Astrocyte of the spinal cord (primary cell): Measurements from ENCODE around the gene PLEKHH1.
A peak's percentile ranks its signal among the peaks of the same experiment; 100 is the strongest.
"Not testable (repeated sequence)": the region's sequence is repeated elsewhere in the genome, so short reads cannot be mapped to it uniquely, and the experiment has no call there.

ENCODE experiments used
- DNase-seq: peaks from one replicate; pipeline ENCODE4 v3.0.0; 2011; ENCODE audit warnings: low read depth, low spot score
- H3K4me3 ChIP-seq: 2 replicates; pipeline ENCODE4 v1.5.1; 2011; ENCODE audit warnings: low read depth, mild to moderate bottlenecking, low read length, moderate library complexity
- in situ Hi-C: cut with HindIII; loops from 2 replicates; pipeline ENCODE4 v1.10.0; 2017; ENCODE audit warnings: low sequenced_read_pairs
- TF ChIP-seq, protein P1 (sequence below): IDR thresholded peaks from 2 replicates; pipeline ENCODE4 v1.5.1; 2012; ENCODE audit warnings: low read depth, mild to moderate bottlenecking, low read length, inconsistent platforms

PLEKHH1 gene

DNA sequence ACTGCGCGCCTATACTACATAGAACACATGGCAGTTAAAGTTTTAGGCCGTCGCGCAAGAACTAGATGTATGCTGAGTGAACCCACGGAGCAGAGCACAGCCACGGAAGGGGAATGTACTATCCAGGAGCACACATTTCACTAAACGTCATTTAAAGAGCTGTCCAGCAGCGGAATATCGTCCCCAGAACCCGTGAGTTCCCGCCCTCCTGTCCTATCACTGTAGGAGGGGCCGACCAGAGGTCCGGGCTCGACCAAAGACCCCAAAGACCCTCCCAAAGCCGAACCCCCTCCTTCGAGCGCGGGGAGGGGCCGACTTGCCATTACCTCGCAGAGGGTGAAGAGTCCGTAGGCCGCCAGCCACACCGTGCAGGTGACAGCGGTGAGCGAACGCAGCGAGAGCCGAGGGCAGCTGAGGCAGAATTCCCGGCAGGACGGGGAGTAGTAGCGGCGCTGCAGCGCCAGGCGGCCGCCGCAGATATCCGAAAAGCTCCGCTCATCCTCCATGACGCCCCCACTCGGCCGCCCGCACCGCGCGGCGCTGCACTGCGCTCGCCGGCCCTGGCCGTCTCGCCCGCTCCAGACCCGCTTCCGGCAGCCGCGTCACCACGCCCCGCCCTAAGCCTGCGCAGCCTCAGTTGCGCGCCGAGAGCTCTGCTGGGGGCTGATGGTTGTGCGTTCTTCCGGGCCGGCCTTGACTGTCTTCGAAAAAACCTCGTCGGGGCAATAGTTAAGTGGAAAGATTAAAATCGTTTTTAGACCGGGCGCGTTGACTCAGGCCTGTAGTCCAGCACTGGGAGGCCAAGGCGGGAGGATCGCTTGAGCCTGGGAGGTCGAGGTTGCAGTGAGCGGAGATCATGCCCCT, 66.8 kb downstream of the PLEKHH1 start, which contains the start of gene PIGH:
Gene PIGH, minus strand, starts transcription at position 571 of the 864 bp plus-strand sequence. Its CDS starts 65 bp downstream, at position 506.
- peak; percentile 87 for DNase-seq
- TF ChIP-seq, protein P1, sequence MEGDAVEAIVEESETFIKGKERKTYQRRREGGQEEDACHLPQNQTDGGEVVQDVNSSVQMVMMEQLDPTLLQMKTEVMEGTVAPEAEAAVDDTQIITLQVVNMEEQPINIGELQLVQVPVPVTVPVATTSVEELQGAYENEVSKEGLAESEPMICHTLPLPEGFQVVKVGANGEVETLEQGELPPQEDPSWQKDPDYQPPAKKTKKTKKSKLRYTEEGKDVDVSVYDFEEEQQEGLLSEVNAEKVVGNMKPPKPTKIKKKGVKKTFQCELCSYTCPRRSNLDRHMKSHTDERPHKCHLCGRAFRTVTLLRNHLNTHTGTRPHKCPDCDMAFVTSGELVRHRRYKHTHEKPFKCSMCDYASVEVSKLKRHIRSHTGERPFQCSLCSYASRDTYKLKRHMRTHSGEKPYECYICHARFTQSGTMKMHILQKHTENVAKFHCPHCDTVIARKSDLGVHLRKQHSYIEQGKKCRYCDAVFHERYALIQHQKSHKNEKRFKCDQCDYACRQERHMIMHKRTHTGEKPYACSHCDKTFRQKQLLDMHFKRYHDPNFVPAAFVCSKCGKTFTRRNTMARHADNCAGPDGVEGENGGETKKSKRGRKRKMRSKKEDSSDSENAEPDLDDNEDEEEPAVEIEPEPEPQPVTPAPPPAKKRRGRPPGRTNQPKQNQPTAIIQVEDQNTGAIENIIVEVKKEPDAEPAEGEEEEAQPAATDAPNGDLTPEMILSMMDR = peak; percentile 54
- in situ Hi-C loops = no loop called here
- peak within 1 kb of the TSS; percentile 95 for H3K4me3 ChIP-seq

GRCh38 chr14:67600562-67600974, 67.5 kb downstream of the PLEKHH1 start:
- in situ Hi-C loops, DNase-seq: not testable (repeated sequence)
- peak overlapping the region; percentile 95 for H3K4me3 ChIP-seq

DNA sequence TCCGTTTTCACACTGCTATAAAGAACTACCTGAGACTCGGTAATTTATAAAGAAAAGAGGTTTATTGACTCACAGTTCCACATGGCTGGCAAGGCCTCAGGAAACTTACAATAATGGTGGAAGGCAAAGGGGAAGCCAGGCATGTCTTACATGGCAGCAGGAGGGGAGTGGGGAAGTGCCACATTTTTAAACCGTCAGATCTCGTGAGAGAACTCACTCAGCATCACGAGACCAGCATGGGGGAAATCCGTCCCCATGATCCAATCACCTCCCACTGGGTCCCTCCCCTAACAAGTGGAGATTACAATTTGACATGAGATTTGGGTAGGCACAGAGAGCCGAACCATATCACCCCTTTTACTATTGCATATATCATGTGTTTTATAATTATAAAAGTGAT, 69.0 kb downstream of the PLEKHH1 start:
- DNase-seq = no peak
- in situ Hi-C loops = no loop called here
- no peak overlapping the region for H3K4me3 ChIP-seq
- TF ChIP-seq, protein P1 = no peak

DNA sequence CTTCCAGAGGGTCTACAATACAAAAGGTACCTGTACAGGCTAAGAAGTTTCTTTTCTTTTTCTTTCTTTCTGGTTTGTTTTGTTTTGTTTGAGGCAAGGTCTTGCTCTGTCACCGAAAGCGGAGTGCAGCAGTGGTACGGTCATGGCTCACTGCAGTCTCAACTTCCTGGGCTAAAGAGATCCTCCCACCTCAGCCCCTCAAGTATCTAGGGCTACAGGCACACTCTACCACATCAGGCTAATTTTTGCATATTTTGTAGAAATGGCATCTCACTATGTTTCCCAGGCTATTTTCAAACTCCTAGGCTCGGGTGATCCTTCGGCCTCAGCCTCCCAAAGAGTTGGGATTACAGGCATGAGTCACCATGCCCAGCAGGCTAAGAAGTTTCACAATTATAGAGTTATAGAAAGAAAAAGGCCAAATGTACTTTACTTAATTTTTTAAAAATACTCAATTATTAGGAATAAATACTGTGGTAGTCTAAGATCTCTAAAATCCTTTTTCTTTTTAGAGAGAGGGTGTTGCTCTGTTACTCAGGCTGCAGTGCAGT, 70.0 kb downstream of the PLEKHH1 start:
- in situ Hi-C loops = no loop called here
- DNase-seq = no peak
- TF ChIP-seq, protein P1 = no peak
- no peak overlapping the region for H3K4me3 ChIP-seq

DNA sequence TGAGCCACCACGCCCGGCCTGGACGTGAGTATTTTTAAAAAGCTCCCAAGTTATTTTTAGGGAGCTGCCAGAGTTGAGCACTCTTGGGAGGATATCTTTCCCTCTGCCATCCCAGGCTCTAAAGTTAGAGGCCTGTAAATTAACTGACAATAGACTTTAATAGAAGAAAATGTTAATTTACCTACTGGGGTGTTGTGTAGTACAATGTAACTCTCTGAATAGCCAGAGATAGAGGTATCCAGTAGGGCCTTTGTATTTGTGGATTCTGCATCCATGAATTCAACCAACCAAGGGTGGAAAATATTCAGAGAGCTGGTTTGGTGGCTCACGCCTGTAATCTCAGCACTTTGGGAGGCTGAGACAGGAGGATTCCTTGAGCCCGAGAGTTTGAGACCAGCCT, 74.6 kb downstream of the PLEKHH1 start:
- in situ Hi-C loops = no loop called here
- TF ChIP-seq, protein P1 = no peak
- DNase-seq = no peak
- H3K4me3 ChIP-seq = no peak overlapping the region

- no peak for DNase-seq
- H3K4me3 ChIP-seq = no peak overlapping the region
- TF ChIP-seq, protein P1 = no peak
- in situ Hi-C loops = no loop called here
Observed at GRCh38 chr14:67609642-67610310, 76.7 kb downstream of the PLEKHH1 start.
